Stimulated activated CD8-positive, alpha-beta memory T cell treated with anti-CD3 and anti-CD28 coated beads, Interleukin-4, amount 100 ng/mL, for 4 hours (primary cell): ENCODE results near the gene TDRD12.
A peak's percentile ranks its signal among the peaks of the same experiment; 100 is the strongest.
"Not testable (repeated sequence)": the region's sequence is repeated elsewhere in the genome, so short reads cannot be mapped to it uniquely, and the experiment has no call there.

Source experiments
- DNase-seq, 2 donors: peaks; one replicate each; pipeline ENCODE4 v3.0.0-alpha.2; 2020; ENCODE audit warnings: low read depth in 2 of 2, low spot score in 1 of 2

Gene TDRD12

DNA sequence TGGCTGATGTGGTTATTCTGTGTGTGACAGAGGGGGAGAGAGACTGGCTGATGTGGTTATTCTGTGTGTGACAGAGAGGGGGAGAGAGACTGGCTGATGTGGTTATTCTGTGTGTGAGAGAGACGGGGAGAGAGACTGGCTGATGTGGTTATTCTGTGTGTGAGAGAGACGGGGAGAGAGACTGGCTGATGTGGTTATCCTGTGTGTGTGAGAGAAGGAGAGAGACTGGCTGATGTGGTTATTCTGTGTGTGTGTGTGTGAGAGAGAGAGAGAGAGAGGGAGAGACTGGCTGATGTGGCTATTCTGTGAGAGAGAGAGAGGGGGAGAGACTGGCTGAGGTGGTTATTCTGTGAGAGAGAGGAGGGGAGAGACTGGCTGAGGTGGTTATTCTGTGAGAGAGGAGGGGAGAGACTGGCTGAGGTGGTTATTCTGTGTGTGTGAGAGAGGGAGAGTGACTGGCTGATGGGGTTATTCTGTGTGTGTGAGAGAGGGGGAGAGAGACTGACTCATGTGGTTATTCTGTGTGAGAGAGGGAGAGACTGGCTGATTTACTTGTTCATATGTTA is 27.1 kb downstream of the TDRD12 start:
- peak in 1 of 2 donors; percentile 6 for DNase-seq

DNA sequence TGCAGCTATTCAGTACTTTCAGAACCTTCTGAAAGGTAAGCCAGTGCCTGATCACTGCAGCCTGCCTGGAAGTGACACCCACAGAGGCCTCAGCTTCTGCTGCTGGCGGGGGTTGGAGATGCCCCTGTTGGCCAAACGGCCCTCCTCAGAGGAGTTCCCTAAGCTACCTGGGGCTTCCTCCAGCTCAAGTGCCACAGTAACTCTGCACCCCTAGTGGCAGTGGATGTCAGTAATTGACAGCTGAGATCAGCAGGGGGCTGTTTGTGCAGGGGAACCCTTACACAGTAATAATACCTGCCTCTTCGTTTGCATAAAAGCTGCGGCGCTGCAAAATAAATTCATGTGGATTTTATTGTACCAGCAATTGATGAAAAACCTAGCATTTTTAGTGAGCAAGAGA is 28.9 kb downstream of the TDRD12 start:
- no peak for DNase-seq

DNA sequence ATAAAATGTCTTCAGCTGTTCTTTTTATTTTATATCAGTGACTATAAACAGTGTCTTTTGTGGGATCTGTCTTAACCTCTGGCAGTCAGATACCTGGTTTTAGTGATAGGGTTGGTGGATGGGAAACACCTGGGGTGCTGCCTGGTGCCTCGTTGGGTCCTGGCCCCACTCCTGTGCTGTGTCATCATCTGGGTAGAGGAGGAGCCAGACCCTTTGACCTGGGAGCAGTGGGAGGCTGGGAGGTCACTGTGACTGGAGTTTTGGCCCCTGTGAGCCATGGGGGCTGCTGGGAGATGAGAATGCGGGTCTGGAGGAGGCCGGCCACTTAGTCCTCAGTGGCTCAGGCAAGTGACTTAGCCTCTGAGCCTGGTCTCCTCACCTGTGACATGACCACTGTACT is 29.4 kb downstream of the TDRD12 start:
- DNase-seq = no peak

DNA sequence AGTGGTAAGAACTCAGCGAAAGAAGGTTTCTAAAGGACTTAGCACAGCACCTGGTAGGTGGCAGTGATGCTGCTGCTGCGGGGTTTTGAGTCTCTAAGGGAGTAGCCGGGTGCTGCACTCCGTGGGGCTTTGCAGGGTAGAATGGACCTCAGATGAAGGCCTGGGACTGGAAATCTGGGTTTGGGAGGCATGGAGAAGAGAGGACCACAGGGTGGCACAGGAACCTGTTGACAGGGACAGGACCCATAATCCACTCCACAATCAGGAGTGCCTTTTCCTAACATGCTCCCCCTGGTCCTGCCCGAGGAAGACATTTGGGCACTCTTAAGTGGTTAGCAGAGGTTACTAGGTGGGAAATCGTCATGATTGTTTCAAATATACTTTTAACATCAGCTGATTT is 29.8 kb downstream of the TDRD12 start:
- no peak for DNase-seq

DNA sequence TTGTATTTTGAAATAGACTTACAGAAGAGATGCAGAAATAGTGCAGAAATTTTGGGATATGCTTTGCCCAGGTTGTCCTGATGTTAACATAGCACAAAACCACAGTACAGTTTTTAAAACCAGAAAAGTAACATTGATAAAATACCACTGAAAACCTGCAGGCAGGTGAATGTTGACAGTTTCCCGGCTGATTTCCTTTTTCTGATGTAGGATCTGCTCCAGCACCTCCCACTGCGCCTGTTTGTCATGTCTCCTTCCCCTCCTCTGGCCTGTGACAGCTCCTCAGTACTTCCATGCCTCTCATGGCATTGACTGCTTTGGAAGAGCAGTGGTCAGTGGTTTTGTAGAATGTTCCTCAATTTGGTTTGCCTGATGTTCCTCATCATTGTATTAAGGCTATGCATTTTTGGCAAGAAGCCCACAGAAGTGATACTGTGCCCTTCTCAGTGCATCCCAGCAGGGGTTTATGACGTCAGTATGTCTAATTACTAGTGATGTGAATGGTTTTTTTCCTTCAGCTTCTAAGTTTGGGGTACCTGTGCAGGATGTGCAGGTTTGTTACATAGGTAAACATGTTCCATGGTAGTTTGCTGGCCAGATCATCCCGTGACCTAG is 31.0 kb downstream of the TDRD12 start:
- DNase-seq = no peak

DNA sequence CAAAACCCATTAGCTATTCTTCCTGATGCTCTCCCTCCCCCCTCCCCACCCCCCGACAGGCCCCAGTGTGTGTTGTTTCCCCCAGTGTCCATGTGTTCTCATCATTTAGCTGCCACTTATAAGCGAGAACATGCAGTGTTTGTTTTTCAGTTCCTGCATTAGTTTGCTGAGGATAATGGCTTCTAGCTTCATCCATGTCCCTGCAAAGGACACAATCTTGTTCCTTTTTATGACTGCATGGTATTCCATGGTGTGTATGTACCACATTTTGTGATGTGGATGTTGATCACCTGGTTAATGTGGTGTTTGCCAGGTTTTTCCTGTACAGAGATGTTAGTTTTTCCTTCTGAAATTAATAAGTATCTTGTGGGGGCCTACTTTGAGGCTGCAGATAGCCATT is 31.5 kb downstream of the TDRD12 start:
- DNase-seq = no peak

DNA sequence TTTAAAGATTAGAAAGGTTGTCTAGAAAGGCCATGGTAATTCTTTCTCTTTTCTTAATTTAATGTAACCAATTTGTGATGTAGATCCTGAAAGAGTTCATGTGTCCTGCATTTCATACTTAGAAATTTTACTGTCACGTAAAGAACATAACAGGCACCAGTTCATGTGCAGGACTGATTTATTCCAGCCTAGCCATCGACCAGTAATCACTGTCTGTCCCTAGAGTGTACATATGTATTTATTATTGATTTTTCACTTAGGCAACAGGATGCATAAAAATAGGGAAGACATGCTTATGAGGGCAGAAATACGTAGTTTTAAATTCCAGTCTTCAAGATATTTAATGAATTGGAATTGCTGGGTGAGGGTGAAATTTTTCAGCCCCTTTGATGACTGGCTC is 37.6 kb downstream of the TDRD12 start:
- no peak for DNase-seq

DNA sequence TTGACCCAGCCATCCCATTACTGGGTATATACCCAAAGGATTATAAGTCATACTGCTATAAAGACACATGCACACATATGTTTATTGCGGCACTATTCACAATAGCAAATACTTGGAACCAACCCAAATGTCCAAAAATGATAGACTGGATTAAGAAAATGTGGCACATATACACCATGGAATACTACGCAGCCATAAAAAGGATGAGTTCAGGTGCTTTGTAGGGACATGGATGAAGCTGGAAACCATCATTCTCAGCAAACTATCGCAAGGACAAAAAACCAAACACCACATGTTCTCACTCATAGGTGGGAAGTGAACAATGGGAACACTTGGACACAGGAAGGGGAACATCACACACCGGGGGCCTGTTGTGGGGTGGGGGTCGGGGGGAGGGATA is 45.8 kb downstream of the TDRD12 start:
- not testable (repeated sequence) for DNase-seq

DNA sequence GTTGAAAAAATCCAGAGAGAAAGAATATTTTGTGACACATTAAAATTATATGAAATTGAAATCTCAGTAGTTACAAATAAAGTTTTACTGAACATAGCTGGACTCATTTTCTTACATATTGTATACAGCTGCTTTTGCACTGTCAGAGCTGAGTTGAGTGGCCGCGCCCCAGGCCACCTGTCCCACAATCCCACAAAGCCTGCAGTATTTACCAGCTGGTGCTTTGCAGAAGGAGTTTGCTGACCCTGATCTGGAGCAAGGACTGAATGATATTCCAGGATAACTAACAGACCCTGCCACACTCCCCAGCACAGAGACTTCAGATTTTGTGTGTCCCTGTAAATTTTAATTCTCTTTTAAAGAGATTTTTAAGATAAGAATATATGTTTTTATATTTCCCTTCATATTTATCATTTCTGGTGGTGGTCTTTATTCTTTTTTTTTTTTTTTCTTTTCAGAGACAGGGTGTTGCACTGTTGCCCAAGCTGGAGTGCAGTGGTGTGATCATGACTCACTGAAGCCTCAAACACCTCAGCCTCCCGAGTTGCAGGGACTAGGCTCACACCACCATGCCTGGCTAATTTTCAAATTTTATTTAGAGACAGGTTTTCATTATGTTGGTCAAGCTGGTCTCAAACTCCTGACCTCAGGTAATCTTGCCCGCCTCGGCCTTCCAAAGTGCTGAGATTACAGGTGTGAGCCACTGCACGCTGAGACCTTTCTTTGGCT is 48.5 kb downstream of the TDRD12 start:
- no peak for DNase-seq

GRCh38 chr19:32771596-32771995 is 52.0 kb downstream of the TDRD12 start:
- DNase-seq = no peak

DNA sequence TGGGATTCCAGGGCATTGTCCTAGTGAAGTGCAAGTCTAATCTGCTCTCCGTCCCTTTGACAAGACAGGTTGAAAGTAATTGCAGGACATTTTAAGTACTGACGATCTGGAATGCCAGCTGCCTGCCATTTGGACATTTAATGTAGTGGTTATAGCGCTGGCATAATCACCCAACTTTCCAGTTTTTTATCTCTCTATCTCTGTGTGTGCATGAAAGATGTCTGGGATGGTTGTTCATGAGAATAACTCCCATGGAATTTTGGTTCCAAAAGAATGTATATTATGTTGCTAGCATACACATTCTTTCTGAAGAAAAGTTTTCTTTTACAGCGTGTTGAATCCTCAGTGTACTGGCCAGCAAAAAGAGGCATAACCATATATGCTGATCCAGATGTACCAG is 53.6 kb downstream of the TDRD12 start:
- no peak for DNase-seq

DNA sequence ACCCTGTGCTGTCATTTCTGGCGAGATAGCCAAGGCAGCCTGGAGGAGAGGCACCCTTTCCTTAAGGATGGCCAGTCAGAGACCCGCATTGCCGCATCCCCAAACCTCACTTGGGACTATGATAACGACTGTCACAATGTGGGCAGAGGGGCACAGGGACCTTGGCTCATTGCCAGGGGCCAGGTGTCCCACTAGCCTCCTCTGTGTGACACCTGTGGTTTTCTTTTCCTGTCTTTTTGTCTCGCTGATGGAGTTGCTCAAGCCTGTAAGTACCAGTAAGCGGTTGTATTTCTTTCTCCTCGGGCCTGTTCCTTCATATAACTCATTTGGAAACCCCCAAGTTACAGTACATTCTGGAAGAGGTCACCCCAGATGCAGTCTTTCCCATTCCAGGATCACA is 59.5 kb downstream of the TDRD12 start:
- no peak for DNase-seq

GRCh38 chr19:32781280-32781679 is 61.7 kb downstream of the TDRD12 start:
- DNase-seq = no peak

DNA sequence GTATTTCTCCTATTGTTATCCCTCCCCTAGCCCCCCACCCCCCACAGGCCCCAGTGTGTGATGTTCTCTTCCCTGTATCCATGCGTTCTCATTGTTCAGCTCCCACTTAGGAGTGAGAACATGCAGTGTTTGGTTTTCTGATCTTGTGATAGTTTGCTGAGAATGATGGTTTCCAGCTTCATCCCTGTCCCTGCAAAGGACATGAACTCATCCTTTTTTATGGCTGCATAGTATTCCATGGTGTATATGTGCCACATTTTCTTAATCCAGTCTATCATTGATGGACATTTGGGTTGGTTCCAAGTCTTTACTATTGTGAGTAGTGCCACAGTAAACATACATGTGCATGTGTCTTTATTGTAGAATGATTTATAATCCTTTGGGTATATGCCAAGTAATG is 62.5 kb downstream of the TDRD12 start:
- not testable (repeated sequence) for DNase-seq

GRCh38 chr19:32787161-32787813 is 67.7 kb downstream of the TDRD12 start:
- DNase-seq = not testable (repeated sequence)

DNA sequence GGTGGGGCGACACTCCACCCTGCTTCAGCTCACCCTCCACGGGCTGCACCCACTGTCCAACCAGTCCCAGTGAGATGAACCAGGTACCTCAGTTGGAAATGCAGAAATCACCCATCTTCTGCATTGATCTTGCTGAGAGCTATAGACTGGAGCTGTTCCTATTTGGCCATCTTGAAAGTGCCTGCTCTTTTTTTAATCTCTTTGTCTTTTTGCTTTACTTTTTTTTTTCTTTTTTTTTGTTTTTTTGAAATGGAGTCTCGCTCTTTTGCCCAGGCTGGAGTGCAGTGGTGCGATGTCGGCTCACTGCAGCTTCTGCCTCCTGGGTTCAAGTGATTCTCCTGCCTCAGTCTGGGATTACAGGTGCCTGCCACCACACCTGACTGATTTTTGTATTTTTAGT is 68.3 kb downstream of the TDRD12 start:
- not testable (repeated sequence) for DNase-seq

DNA sequence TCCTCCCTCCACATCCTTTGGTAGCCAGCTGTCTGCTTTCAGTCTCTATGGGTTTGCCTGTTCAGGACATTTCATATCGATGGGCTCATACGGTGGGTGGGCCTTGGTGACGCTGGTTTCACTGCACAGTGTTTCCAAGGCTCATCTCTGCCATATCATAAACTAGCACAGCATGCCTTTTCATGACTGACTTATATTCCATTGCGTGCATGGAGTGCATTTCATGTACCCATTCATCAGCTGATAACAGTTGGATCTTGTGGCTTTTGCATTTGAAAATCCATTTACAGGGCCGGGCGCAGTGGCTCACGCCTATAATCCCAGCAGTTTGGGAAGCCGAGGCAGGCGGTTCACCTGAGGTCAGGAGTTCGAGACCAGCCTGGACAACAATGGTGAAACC is 69.9 kb downstream of the TDRD12 start:
- DNase-seq = no peak

- DNase-seq = no peak
Measured at GRCh38 chr19:32798201-32798600, 78.6 kb downstream of the TDRD12 start.

- no peak for DNase-seq
Measured at GRCh38 chr19:32800191-32800590, 80.6 kb downstream of the TDRD12 start.

GRCh38 chr19:32800754-32801153 is 81.2 kb downstream of the TDRD12 start:
- no peak for DNase-seq

GRCh38 chr19:32802840-32803239 is 83.3 kb downstream of the TDRD12 start:
- DNase-seq = no peak

- no peak for DNase-seq
Measured at GRCh38 chr19:32808236-32808635, 88.7 kb downstream of the TDRD12 start.
